Measurements from ENCODE around the gene DBT.
"Not testable (repeated sequence)": the region's sequence is repeated elsewhere in the genome, so short reads cannot be mapped to it uniquely, and the experiment has no call there.

DBT gene

DNA sequence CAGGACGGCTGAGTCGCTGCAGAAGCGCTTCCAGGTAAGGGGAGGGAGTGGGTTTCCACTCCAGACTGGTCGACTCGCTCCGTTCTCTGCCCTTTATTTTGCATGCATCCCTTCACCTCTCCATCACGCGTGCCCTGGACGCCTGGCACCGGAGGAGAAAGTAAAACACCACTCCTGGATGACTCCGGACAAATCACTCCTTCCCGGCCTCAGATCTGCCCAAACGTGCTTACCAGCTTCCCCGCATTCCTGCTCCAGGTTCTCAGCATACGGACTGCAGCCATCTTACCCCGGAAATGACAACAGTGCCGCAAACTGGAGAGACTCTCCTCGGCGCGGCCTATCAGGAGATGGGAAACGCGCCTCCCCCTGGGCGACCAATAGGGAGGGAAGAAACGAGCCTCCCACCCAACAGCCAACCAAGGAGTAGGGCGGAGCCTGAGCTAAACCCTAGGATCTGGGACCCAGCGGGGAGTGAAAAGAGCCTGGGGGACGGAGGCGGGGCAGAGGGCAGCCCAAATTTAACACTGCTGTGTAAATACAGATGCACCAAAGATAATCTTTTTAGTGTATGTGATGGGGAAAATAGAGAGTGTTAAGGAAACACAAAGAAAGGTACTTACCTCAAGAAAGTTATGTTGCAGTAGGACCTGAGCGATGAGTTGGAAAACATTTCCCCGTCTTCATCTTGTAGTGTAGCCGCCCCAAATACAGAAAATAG, at the start of gene DBT:
Gene DBT, minus strand, starts transcription at position 298 of the 721 bp plus-strand sequence. Its CDS starts 14 bp downstream, at position 284.
- DNase-seq = peak; percentile 97

DNA sequence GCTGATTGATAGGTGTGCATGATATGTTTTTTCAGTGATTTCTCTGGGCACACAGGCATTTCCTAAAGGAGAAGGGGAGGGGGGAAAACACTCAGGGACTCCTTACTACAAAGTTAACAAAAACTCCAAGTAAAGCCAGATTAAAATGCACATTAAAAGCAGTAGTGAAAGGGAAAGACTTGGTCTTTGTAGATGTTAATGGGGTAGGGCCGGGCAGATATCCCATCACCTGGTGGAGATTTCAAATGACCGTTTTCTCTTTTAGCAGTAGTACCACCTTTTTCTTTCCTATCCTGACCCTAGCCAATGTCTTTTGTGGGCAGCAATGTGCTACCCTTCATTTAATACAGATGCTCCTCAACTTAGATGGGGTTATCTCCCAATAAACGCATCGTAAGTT, 48.9 kb upstream of the DBT start:
- no peak for DNase-seq

DNA sequence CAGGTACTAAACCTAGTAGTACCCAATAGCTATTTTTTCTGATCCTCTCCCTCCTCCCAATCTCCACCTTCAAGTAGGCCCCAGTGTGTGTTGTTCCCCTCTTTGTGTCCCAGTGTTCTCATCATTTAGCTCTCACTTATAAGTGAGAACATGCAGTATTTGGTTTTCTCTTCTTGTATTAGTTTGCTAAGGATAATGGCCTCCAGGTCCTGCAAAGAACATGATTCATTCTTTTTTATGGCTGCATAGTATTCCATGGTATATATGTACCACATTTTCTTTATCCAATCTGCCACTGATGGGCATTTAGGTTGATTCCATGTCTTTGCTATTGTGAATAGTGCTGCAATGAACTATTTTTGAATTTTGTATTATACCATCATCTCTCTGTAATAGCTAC, 47.4 kb upstream of the DBT start:
- DNase-seq = not testable (repeated sequence)

DNA sequence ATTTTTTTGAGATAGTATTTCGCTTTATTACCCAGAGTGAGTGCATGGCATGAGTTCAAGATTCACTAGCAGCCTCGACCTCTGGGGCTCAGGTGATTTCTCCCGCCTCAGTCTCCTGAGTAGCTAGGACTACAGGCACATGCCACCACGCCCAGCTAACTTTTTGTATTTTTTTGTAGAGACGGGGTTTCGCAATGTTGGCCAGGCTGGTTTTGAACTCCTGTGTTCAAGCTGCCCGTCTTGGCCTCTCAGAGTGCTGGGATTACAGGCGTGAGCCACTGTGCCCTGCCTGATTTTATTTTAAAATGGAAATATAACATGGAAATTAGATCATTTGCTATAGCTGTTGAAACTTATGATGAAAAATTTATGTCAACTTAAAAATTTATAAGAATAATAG, 46.5 kb upstream of the DBT start:
- DNase-seq = no peak

DNA sequence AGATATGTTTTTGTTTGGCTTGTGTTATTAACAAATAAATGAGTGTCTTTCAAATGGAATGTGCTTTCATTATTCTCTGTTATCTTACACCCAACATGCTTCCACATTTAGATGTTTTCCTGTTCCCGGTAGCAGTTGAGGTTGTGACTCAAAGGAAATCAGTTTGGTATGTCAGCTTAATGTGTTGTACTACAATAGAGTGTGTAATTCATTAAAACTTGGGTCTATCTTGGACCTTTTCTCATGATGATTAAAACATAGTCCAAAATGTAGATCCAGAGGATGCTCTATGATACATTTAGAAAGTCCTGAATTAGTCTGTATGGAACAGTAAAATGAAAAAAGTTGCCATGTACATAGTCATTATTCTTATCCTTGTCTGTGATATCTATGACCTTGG, 43.1 kb upstream of the DBT start:
- peak; percentile 23 for DNase-seq

DNA sequence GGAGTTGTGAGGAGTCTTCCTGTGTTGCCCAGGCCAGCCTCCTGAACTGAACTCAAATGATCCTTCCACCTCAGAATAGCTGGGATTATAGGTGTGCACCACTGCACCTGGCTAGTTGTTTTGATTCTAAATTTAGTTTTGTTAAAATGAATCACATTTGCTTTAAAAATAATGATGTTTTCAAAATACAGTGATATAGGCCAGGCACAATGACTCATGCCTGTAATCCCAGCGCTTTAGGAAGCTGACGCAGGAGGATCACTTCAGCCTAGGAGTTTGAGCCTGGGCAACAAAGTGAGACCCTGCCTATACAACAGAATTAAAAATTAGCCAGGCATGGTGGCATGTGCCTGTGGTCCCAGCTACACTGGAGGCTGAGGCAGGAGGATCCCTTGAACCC, 40.7 kb upstream of the DBT start:
- DNase-seq = no peak

DNA sequence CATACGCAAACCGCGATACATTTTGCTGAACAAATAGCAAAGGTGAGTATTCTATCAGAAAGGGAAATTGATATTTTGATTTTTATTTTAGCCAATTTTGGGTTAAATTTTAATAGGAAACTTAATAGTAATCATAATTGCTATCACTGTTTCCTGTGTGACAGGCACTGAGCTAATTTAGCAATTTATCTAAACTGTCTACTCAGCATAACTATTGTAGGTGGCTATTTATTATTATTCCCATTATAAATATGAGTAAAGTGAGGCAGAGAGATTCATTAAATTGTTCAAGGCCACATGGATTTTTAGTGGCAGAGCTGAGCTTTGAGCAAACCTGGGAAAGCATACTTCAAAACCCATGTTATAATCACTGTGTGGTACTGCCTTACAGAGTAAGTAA, 37.5 kb upstream of the DBT start:
- DNase-seq = no peak

DNA sequence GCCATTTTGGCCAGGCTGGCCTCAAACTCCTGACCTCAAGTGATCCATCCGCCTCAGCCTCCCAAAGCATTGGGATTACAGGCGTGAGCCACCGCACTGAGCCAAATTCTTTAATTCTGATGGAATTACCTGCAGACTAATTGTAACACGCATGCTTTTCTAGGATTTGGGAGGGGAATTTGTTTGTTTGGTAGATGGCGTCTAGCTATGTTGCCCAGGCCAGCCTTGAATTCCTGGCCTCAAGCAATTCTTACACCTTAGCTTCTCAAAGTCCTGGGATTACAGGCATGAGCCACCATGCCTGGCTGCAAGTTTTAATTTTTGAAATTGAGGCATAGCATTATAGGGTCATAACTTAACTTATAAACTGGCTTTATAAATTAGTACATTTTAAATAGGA, 35.0 kb upstream of the DBT start:
- DNase-seq = no peak

DNA sequence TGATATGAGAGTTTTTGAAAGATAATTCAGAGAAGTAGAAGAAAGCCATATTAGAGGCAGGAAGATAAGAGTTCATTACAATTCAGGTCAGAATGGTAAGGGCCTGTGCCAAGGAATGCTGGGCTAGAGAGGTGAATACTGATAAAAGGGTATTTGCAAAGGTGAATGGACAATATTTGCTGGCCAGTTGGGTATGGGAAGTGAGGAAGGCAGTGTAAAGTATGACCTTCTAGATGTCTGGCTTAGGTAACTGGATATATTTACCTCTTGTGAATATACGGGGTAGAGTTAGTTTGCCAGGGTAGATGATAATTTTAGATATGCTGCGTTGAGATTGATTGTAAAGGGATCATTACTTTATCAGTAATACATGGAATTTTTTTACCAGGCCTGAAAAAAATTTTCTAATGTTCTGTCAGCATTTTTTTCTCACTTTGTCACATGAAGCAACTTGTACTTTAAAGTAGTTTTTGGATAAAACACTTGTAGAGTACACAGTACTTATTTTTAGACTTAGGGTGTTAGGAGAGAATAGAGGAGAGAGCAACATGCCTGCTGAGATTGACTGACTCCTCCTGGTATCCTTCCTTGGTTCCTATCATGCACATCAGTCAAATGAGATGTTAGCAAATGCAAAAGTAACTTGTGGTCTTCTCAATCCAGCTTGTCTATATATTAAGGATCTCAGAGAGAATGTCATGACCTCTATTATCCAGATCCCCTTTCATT, 30.5 kb upstream of the DBT start:
- no peak for DNase-seq

DNA sequence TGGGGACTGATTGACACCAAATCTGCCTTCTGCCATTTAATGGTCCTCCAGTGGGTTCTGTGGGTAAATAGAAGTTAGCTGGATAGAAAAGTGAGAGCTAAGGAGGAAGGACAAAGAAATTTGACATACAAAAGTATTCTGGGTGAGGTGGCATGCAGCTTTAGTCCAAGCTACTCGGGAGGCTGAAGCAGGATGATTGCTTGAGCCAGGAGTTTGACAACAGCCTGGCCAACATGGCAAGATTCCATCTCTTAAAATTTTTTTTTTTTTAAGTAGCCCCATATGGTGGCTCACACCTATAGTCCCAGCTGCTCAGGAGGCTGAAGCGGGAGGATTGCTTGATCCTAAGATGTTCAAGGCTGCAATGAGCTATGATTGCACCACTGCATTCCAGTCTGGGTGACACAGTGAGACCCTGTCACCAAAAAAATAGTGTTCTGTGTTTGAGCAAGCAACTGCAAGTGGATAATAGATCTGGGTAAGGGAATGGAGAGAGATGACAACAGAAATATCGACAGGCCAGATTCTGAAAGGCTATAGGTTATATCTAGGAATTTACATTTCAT, 29.8 kb upstream of the DBT start:
- no peak for DNase-seq

DNA sequence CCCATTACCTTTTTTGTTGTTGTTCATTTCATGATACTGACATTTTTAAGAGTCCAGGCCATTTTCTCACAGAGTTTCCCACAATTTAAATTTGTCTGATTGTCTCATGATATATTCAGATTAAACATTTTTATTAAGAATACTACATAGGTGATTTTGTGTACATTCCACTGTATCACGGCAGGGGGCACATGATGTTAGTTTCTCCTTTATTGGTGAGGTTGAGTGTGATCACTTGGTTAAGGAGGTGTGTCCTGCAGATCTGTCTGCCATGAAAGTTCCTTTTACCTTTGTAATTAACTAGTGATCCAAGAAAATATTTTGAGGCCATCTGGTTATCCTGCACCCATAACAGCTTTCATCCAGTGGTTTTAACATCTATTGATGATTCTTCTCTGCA, 28.2 kb upstream of the DBT start:
- no peak for DNase-seq

DNA sequence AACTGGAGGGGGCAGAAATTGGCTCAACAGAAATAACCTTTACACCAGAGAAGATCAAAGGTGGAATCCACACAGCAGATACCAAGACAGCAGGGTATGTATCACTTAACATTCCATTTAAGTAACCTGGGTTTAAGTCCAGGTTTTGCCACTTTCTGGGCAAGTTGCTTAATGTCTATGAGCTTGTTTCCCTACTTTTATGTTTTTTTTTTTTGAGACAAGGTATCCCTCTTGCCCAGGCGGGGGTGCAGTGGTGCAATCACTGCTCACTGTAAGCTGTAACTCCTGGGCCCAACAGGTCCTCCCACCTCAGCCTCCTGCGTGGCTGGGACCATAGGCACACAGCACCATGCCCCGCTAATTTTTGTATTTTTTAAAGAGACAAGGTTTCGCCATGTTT, 18.6 kb upstream of the DBT start:
- DNase-seq = no peak

DNA sequence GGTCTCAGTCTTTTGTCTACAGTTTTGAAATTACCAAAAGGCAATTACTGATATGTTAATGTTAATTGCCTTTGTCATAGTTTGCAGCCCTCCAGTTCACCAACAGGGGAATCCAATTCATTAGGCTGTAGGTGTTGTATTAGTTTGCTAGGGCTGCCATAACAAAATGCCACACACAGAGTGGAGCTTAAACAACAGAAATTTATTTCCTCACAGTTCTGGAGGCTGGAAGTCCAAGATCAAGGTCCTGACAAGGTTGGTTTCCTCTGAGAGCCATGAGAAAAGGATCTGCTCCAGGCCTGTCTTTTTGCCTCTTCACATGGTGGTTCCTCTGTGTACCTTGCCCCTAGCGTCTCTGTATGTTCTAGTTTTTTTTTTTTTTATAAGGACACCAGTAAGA, 17.6 kb upstream of the DBT start:
- no peak for DNase-seq

DNA sequence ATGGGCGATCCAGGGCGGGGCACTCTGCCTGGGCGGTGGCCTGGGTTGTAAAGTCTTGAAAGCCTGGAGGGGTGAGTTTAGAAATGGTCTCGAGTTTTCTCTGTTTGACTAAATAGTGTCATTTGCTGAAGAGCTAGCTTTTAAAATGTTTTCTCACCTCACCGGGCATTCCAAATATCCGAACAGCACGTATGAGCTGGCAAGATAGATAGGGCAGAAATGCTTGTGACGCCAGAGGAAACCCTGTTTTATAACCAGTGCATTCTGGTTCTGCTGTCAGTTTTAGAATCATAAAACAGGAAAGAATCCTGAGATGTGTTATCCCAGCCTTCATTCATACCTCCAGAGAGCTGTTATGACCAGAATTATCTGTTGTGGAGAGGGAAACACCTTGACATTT, 17.1 kb upstream of the DBT start:
- DNase-seq = peak; percentile 54

DNA sequence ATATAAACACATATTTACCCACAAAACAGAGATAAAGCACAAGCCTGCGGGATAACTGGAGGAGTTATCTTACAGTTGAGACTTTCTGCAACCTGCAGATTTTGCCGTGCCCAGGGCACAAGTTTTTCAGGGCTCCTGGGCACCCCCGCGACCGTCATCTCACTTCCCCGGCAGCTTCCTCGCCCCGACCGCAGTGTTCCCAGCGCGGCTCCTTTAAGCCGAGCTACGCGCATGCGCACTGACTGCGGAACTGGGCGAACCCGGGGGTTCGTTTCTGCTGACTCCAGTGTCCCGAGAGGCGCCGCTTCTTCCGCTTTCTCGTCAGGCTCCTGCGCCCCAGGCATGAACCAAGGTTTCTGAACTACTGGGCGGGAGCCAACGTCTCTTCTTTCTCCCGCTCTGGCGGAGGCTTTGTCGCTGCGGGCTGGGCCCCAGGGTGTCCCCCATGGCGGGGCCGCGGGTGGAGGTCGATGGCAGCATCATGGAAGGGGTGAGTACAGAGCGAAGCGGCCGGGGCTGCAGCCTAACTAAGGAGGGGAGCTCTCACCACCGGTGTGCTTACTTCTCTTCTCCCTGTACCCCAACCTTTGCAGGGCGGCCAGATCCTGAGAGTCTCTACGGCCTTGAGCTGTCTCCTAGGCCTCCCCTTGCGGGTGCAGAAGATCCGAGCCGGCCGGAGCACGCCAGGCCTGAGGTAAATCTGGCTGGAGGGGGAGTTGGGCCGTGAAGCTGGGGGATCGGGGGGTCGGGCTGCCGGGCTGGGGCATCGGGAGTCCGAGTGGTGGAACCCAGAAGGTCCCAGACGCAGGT, 16.5 kb upstream of the DBT start, which contains the start of gene RTCA:
Gene RTCA, plus strand, starts transcription at position 286 of the 810 bp plus-strand sequence. Its CDS starts 160 bp downstream, at position 446.
- DNase-seq = peak; percentile 96

DNA sequence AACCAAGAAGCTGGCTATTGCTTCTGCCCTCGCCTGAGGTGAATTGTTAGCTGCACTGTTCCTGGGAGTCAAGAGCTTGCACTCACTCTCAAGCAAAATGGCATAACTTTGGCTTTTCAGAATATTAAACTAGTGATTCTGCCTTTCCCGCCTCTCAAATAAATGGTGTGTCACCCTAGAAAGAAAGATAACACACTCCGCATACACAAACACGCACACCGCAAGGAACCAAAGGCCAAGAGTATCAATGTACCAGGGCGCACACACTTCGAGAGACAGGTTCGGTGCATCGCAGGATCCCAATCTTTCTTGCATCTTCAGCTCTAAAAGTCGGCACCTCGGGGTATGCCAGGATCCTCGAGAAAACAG, 15.9 kb upstream of the DBT start:
- peak; percentile 14 for DNase-seq

DNA sequence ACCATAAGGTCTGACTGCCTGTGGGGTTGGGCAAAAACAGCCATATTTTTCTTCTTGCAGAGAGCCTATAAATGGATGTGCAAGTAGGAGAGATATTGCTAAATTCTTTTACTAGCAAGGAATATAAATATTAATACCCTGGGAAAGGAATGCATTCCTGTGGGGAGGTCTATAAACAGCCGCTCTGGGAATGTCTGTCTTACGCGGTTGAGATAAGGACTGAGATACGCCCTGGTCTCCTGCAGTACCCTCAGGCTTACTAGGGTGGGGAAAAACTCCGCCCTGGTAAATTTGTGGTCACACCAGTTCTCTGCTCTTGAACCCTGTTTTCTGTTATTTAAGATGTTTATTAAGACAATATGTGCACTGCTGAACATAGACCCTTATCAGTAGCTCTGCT, 14.4 kb upstream of the DBT start:
- DNase-seq = not testable (repeated sequence)

DNA sequence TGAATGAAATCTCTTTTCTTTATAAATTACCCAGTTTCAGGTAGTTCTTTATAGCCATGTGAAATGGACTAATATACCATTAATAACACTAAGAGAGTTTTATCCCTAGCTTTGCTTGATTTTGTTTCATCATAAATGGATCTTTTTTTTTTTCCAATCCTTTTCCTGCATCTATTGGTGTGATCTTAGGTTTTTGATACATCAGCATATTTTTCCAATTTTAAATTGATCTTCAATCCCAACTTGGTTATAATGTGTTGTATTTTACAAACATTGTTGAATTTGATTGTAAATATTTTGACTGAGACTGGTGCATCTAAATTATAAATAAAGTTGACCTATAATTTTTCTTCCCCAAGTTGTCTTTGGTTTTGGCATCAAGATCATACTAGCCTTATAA, 12.1 kb upstream of the DBT start:
- no peak for DNase-seq

DNA sequence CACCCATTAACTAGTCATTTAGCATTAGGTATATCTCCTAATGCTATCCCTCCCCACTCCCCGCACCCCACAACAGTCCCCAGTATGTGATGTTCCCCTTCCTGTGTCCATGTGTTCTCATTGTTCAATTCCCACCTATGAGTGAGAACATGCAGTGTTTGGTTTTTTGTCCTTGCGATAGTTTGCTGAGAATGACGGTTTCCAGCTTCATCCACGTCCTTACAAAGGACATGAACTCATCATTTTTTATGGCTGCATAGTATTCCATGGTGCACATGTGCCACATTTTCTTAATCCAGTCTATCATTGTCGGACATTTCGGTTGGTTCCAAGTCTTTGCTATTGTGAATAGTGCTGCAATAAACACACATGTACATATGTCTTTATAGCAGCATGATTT, 8.8 kb upstream of the DBT start:
- DNase-seq = not testable (repeated sequence)

DNA sequence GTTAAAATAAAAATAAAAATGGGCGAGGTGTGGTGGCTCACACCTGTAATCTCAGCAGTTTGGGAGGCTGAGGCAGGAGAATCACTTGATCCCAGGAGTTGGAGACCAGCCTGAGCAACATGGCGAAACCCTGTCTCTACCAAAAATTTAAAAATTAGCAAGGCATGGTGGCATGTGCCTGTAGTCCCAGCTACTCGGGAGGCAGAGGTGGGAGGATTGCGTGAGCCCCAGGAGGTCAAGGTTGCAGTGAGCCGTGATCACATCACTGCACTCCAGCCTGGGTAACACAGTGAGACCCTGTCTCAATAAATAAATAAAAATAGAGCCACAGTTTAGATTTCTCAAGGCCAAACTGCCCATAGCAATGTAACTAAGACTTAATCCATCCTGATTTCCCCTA, 6.6 kb upstream of the DBT start:
- not testable (repeated sequence) for DNase-seq

DNA sequence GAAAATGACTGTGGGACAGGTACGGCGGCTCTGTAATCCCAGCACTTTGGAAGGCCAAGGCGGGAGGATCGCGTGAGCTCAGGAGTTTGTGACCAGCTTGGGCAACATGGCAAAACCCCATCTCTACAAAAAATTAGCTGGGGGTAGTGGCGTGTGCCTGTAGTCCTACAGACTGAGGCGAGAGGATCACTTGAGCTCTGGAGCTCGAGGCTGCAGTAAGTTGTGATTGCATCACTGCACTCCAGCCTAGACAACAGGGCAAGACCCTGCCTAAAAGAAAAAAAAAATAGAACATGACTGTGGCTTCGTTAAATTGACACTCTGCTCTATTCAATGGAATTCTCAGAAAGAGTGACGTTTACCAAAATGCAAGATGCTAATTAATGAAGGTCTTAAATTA, 3.9 kb upstream of the DBT start:
- no peak for DNase-seq

DNA sequence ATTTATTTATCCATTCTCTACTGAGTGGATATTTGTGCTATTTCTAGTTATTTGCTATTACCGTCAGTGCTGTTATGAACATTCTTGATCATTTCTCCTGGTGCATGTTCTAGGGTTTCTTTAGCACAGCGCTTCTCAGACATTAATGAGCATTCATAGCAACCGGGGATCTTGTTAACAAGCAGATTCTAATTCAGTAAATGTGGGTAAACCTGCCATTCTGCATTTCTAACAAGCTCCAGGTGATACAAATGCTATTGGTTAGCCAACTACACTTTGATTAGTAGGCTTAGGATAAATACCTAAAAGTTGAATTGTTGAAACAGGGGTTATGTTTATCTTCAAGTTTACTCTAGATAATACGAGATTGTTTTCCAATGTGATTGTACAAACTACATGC, 3.3 kb upstream of the DBT start:
- DNase-seq = no peak

DNA sequence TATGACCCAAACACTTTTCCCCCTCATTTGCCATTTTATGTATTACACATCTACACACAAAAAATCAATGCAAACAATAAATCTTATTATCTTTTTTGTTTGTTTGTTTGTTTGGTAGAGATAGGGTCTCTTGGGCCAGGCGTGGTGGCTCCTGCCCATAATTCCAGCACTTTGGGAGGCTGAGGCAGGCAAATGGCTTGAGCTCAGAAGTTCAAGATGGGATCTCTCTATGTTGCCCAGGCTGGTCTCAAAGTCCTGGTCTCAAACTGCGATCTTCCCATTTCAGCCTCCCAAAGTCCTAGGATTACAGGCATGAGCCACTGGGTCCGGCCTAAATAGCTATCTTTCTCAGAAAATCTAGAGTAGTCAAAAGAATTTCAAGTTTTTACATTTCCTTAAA, 1.2 kb upstream of the DBT start:
- no peak for DNase-seq

All from activated CD4-positive, alpha-beta T cell treated with anti-CD3 and anti-CD28 coated beads, Interleukin-2, amount 50 U/mL, for 16 hours (primary cell).